ENCODE data around the gene TRIOBP.
"Not testable (repeated sequence)": the region's sequence is repeated elsewhere in the genome, so short reads cannot be mapped to it uniquely, and the experiment has no call there.

The TRIOBP gene

GRCh38 chr22:37781434-37782059, 84.7 kb downstream of the TRIOBP start:
- no peak for FAIRE-seq

GRCh38 chr22:37782340-37783168, 85.7 kb downstream of the TRIOBP start:
- no peak for FAIRE-seq

- FAIRE-seq, result no peak
Measured at GRCh38 chr22:37784829-37785495, 88.1 kb downstream of the TRIOBP start.

GRCh38 chr22:37790234-37790633, 93.4 kb downstream of the TRIOBP start:
- no peak for FAIRE-seq

GRCh38 chr22:37792494-37792893, 95.6 kb downstream of the TRIOBP start:
- FAIRE-seq, result no peak

- FAIRE-seq, result no peak
Measured at GRCh38 chr22:37794376-37794775, 97.5 kb downstream of the TRIOBP start.

- no peak for FAIRE-seq
Measured at GRCh38 chr22:37796079-37796478, 99.2 kb downstream of the TRIOBP start.

GRCh38 chr22:37797259-37797658, 100.4 kb downstream of the TRIOBP start:
- not testable (repeated sequence) for FAIRE-seq

- FAIRE-seq, result no peak
Measured at GRCh38 chr22:37797874-37798500, 101.1 kb downstream of the TRIOBP start.

- FAIRE-seq, result not testable (repeated sequence)
Measured at GRCh38 chr22:37799979-37800378, 103.1 kb downstream of the TRIOBP start.

GRCh38 chr22:37801946-37802309, 105.1 kb downstream of the TRIOBP start:
- FAIRE-seq, result no peak

- FAIRE-seq, result no peak
Measured at GRCh38 chr22:37802310-37803194, 105.7 kb downstream of the TRIOBP start.

GRCh38 chr22:37803195-37803638, 106.4 kb downstream of the TRIOBP start:
- no peak for FAIRE-seq

GRCh38 chr22:37803639-37804351, 106.9 kb downstream of the TRIOBP start:
- FAIRE-seq, result no peak

GRCh38 chr22:37804352-37804880, 107.6 kb downstream of the TRIOBP start:
- no peak for FAIRE-seq

- no peak for FAIRE-seq
Measured at GRCh38 chr22:37804881-37805809, 108.3 kb downstream of the TRIOBP start.

GRCh38 chr22:37805810-37806277, 109.0 kb downstream of the TRIOBP start:
- FAIRE-seq, result no peak

- no peak for FAIRE-seq
Measured at GRCh38 chr22:37806409-37807333, 109.8 kb downstream of the TRIOBP start.
